ENCODE results near the gene POU2F3.
"Not testable (repeated sequence)": the region's sequence is repeated elsewhere in the genome, so short reads cannot be mapped to it uniquely, and the experiment has no call there.

Gene POU2F3

DNA sequence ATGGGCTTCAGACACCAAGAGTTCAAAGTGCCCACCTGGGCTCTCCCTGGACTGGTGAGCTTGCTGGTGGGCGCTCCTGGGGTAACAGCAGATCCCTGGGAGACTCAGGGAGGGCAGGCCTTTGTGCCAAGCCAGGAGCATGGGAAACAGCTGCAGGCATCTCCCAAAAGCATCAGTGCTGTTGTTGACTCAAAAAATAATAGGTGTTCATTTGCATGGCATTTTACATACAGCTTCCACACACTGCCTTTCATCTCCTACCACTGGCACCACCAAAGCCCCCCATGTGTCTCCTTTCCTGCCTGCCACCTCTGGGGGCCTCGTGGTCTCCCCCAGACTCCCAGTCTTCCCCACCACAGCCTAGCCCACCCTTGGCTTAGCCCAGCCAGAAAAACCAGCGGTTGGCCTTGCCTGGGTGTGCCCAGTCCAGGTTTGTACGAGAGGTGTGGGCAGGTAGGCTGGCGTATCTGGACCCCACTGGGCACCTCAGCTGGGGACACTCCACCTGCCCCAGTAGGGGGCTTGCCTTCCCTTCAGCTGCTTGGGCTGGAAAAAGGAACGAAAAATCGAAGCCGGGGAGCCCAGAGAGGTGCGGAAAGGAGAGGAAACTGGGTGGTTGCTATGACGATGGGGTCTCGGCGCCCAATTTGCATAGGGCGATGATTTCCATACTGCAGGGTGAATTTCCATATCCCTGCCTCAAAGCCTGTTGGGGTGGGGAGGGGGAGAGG, 15.0 kb downstream of the POU2F3 start:
- no peak for DNase-seq

DNA sequence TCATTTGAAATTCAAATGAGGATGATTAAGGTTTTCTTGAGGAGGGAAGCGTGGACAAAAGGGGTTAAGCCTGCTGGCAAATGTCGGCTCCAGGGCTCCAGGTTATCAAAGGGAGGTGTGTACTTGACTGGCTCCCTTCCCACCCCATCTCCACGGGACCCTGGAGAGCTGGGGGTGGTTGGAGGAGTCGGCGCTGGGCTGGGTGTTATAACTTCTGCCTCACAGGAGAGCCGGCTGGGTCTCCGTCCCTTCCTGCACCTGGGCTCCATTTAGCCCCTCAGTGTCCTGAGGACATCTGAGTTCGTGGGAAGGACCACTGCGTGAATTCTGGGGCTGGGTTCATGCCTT, 15.6 kb downstream of the POU2F3 start:
- no peak for DNase-seq

DNA sequence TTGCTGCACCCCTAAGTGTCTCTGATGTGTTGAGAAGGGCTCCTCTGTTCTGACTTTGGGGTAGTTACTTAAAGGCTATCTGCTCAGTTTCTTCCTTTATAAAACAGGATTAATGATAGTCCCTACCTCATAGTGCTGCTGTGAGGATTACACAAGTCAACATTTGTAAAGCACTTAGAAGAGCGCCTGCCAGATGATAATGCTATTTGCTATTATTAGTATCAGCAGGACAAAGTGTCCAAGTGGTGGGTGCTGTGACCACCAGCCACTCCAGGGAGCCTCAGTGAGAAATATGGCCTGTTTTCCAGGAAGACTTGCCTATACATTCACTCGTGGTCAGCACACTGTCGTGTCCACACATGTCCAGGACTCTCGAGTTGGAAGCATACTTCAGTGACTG, 16.2 kb downstream of the POU2F3 start:
- no peak for DNase-seq

DNA sequence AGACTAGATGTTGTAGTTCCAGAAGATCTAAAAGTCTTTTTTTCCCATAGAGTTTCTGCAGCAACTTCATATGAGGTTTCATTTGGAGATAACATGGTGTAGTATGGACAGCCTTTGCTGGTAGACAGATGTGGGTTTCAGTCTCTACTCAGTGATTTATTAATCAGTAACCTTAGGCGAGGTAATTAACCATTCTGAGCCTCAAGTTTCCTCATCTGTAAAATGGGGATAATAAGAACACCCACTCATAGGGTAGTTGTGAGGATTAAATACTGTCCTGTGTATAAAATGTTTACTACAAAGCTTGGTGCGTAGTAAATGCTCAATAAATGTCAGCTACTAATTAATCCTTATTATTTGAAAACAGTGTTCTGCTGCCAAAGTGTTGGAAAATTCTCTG, 16.8 kb downstream of the POU2F3 start:
- no peak for DNase-seq

DNA sequence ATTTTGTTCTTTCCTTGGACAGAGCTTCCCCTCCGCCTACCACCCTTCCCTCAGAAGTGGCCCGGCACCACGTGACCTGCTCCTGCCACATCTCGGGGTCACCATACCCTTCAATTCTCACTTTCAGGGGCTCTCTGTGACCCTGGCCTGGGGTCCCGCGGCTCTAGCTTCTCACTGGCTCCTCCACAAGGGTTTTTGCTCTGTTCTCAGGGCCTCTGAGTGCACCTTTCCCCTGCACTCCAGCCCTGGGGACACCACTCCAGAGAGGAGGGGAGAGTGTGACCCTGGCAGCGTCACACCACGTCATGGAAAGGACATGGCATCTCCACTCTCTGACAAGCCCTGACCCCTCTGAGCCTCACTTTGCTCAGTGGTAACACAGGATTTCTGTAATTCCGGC, 17.4 kb downstream of the POU2F3 start:
- DNase-seq, result no peak

DNA sequence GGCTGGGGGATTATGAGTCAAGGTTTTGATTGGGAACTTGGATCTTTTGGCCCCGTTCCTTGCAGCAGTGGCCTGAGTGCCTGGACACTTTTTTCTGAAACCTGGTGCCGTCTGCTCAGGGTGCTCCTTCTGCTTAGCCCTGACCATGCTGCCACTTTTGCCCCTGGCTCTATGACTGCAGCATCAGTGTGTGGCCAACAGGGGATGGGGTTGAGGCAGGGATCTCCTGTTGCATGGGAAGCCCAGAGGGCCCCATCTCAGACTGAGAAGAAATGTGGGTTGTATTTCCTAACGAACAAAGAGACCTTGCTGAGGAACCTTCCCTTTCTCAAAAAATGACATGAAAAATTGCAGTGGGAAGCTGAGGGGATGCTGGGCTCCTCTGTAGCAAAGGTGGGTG, 18.7 kb downstream of the POU2F3 start:
- no peak for DNase-seq

DNA sequence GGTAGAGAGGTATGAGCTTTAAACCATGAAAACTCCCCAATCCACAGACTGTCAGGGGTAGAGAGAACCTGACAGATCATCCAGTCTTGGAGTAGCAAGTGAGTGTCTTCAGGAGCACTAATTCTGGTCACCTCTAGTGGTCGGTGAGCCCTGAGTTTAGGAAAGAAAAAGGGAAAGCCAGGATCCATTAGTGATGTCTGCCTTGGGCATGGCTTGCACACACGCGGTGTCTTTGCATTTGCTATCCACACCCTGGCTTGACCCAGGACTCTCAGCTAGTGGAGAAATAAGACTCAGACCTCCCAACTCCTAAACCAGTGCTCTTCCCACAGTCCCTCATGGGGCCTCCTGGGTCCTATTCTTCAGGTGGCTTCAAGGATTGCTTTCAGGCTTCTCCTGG, 19.3 kb downstream of the POU2F3 start:
- no peak for DNase-seq

DNA sequence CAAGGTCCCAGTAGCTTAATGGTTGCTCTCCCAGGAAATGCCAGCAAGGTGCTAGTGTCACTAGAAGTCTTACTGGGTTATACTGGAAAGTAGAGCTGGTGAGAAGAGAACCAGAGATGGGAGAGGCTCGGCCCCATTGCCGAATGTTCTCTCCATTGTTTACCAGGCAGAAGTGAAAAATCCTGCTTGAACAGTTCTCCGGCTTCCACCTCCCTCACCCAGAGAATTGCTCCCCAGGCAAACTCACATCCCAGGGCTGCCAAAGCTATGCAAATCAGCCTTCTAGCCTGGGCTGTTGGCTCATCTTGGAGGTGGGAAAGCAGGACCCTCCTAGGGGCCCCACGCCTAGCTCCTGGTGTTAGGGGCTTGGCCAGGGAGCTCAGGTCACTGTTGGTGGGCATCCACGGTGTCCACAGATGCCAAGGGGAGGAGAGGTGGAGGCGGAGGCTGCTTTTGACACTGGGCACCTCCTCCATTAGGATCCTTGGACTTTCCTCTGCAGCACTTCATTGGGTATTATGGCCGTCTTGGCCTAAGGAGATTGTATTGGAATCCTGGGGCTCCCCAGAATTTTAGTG, 20.1 kb downstream of the POU2F3 start:
- no peak for DNase-seq

DNA sequence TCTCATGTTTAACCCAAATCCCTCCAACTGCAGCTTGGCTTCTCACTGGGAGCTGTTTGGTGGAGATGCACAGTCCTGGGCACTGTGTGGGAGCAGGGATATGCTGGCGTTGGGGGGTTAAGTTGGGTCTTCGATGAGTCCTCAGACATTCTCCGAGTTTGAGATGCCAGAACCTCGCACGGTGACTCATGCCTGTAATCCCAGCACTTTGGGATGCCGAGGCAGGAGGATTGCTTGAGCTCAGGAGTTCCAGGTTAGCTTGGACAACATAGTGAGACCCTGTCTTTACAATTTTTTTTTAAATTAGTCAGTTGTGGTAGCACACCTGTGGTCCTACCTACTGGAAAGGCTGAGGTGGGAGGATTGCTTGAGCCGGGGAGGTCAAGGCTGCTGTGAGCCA, 20.7 kb downstream of the POU2F3 start:
- DNase-seq, result no peak

DNA sequence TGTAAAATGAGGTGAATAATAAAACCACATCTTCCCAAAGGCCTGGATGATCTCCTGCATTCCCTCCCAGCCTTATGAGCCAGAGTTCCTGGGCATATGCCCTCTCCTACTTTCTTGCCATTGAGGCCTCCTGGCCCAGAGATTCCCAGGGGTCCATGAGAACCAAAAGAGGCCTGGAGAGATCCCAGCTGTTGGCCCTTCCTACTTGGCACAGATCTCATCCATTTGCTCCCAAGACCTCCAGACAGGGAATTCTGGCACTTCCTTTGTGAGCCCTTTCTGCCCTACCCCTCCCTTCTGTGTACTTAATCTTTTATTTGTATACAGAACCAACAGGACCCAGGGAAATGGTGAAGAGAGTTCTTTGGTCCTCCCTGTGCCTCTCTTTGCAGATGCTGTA, 21.4 kb downstream of the POU2F3 start:
- no peak for DNase-seq

DNA sequence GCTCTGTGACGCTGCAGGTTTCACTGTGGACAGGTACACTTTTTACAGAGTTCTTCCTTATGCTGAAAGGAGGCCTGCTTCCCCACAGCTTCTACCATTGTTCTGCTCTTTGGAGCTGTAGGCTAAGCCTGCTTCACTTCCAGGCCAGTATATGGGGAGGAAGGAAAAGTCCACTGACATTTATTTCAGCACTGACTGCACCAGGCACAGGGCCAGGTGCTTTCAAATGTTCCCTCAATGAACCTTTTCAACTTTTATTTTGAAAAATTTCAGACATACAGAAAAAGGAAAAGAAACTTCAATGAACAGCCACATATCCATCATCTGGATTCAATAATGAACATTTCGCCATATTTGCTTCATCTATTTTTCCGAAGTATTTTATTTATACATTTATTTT, 22.0 kb downstream of the POU2F3 start:
- no peak for DNase-seq

DNA sequence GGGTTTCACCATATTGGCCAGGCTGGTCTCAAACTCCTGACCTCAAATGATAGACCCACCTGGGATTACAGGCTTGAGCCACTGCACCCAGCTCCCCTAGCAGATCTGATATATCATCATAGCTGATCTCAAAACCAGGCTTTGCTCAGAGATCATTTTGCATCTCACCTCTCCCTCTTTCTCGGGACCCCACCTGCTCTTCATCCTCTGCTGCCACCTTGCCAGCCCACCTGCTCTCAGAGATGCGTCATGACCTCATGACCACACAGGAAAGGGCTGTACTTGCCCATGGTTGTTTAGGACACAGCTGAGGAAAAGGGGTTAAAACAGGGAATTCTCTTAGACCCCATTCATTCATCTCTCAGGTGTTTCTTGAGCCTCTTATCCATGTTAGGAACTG, 27.4 kb downstream of the POU2F3 start:
- no peak for DNase-seq

DNA sequence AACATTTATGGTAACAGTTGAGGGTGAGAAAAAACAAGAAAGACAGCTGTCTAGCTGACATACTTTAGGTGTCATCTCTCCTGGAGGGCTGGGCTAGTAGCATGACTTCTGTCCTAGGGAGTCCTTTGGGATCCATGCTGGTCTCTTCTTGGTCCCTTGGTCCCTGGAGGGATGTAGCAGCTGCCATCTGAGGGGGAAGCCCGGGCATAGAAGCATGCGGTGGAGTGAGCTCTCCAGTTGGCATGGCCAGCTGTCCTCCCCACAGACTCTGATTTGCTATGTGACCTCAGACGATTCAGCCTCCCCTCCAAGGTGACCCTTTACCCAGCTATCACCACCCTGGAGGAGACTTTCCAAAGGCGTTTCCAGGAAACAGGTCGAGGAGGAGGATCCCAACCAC, 28.7 kb downstream of the POU2F3 start:
- DNase-seq, result no peak

DNA sequence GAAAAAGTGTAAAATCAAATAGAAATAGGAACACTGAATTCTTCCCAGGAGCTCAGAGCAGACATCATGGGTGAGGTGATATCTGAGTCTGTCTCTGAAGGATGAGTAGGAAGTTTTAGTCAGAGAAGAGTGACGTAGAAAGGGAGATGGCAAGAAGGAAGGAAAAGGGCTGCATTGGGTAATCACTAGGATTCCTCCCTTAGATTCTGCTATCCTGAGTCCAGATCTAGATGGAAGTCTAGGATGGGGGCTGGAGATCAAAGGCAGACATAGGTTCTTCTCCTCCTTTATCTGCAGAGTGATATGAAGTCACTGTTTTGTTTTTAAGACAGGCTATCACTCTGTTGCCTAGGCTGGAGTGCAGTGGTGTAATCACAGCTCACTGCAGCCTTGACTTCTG, 30.4 kb downstream of the POU2F3 start:
- DNase-seq, result no peak

DNA sequence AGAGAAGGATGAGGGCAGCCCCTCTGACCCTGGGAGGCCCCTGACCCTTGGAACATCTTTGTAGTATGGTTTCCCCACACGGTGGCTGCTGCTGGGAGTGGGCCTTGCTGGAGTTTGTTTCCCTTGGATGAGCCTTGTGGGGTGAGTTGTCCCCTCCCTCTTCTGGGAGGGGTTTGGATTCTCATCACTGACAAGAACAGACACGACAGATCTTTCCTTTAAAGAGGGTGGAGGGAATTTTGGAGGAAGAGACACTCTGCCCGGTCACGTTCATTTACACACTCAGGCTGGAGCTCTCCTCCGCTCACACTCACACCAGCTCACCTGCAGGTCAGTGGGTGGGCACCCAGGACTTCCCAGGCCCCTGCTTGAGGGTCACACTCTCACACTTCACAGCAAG, 31.7 kb downstream of the POU2F3 start:
- DNase-seq, result no peak

DNA sequence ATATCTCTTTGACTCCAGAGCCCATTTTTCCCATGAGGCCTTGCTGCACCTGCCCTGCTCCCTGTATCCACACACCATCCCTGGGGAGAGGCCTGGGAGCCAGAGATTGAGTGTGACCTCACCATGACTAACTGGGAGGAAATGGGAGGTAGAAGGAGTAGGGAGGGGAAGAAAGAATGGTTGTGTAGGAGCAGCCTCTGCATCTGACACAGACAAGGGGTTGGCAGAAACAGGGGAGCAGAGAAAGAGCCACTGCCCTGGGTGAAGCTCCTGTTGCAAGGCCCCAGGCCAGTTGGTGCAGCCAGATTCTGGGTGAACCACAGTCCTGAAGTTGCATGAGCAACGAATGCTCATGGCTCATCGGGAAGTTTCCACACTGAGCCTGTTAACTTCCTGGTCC, 32.4 kb downstream of the POU2F3 start:
- no peak for DNase-seq

DNA sequence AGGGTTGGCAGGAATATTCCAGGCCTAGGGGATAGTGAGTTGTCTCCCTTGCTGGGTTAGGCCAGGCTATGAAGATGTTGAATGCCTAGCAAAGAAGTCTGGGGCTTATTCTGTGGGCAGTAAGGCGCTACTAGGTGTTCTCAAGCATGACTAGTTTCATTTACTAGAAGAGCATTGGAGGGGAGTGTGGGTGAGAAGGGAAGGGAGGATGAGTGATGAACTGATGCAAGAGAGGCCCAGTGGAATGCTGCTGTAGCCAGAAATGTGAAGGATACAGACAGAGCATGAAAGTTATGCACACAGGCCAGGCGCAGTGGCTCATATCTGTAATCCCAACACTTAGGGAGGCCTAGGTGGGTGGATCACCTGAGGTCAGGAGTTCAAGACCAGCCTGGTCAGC, 33.5 kb downstream of the POU2F3 start:
- DNase-seq, result no peak

DNA sequence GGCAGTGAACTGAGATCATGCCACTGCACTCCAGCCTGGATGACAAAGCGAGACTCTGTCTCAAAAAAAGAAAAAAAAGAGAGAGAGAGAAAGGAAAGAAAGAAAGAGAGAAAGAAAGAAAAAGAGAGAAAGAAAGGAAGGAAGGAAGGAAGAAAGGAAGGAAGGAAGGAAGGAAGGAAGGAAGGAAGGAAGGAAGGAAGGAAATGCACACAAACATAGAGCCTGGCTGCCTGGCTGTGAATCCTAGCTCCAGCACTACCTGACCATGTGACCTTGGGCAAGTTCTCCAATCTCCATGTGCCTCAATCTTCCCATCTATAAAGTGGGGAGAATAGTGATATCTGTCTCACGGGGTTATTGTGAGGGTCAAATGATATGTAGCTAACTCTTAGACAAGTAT, 34.0 kb downstream of the POU2F3 start:
- DNase-seq, result not testable (repeated sequence)

DNA sequence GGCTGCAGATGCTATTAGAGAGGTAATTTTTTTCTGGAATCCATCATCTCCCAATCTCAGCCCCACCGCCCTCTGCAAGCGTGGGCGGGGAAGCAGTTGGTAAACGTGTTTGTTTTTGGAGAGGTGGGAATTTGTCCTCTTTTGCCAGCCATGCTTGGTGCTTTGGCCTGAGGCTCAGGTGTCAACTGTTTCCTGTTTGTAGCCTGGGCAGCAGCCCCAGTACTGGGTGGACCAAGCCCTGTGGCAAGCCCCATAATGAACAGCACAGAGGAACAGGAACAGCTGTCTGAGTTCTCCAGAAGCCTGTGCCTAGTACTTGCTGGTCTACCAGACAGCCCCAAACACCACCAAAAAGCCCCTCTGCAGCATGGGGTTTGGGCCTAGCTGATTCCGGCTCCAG, 39.6 kb downstream of the POU2F3 start:
- DNase-seq, result no peak

DNA sequence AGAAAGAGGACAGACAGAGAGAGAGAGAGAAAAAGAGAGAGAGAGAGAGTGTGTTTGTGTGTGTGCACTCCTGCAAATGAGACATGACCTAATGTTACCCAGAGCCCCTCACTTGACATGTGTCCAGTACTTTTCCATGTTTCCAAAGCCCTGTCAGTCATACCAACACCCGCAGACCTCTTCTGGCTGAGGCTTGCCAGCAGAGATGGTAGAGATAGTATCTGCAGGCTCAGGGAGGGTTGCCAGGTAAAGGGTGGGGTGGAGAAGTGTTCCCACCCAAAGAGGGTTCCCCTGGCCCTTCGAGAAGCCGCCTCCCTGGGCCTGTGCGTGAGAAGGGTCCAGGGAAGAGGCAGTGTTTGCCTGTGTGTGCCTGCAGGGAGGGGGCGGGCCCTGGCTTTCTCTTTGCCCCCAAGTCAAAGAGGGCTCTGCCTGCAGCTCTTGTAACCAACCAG, 40.7 kb downstream of the POU2F3 start:
- no peak for DNase-seq

DNA sequence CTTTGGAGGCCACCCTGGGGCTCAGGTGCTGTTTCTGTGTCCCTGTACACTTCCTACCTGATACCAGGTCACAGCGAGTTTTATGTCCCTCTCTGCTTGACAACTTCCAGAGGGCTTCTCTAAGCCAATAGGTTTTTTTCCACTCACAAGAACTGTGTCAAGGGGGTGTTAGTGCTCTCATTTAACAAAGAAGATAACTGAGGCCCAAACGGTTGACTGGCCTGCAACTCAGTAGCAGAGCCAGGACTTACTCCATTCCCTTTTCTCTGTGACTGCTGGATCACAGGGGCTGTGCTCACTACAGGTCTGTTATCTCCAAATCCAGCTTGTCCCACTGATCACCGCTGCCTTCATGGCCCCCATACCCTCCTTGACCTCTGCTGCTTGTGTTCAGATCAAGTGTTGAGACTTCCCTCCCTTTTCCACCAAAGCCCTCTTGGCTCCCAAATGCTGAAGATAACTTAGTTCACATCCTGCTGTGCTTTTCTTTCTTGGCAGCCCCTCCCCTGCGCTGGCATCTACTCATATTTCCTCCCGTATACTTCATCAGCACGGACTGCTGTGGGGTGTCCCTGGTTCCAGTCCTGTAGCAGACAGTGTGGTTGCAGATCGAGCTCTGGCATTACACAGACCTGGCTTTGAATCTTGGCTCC, 41.3 kb downstream of the POU2F3 start:
- DNase-seq, result no peak

DNA sequence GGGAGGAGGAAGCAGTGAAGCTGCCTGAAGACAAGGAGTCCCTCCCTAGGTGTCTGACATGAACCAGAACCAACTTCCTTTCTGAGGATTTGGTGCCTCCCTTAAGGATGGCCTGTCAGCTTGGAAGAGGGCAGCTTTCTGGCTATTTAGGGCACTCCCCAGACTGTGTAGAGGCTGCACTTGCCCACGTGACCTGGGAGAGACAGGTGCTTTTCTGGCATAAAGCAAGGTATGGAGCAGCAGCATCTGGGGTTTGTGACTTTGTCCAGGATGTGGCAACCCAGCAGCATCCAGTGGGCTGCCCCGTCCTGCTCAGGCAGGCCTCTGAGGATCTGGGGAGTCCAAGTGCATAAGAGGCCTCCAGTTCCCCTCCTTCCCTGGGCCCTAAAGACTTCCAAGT, 43.2 kb downstream of the POU2F3 start:
- no peak for DNase-seq

DNA sequence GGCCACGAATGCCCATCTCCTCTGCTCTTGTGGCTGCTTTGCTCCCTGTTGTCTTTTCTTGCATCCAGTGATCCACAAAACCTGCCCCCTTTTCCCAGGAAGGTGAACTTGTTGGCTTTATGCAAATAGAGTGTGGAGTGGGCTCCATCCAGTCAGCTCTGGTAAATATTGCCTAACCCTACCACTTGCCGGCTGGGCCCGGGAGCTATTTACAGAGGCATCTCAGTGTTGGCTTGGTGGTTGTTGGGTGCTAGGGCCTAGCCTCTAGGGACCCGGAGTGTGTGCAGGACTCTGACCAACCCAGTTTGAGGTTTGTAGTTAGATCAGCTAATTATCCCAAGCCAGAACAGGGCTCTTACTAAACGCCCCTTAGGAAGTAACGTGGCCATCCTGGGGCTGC, 44.3 kb downstream of the POU2F3 start:
- no peak for DNase-seq

DNA sequence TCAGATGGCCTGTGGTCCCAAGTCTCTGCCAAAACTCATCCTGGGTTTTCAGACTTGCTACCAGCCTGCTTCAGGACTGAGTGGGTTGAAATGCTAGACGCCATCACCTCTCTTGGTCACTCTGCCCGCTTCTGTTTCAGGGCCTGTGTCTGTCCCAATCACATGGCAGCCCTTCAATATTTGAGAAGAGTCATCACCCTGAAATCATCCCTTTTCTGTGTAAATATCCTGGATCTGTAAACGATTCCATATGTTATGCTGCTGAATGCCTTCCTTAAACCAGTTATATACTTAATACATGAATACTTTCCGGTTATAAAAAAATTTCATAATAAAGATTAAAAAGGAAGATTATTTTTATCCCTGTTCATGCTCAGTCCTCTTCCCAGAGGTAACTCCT, 45.3 kb downstream of the POU2F3 start:
- no peak for DNase-seq

DNA sequence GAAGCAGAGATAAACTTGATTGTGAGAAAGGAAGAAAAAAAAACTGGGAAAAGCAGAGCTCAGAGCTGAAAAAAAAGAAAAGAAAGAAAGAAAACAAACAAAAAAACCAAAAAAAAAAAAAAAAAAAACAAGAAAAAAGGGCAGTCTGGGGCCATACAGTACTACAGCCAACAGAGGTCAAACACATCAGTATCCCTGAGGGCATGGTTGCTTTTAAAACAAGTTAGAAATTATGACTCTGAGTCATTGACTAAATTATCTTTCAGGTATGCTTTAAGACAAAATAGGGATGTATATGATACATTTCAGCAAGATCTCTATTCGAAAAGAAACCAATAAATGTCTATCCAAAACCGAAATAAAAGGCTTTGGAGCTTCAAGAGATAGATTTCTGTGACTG, 48.1 kb downstream of the POU2F3 start:
- DNase-seq, result no peak
